Upper lobe of left lung (tissue), 6 donors: ENCODE measurements around the gene CACNA1A. TPM values are rescaled to one million over a fixed set of nuclear protein-coding genes. Genes with fewer than 3 reads are reported as not detected.
"Not testable (repeated sequence)": the region's sequence is repeated elsewhere in the genome, so short reads cannot be mapped to it uniquely, and the experiment has no call there.

ENCODE experiments used
- ATAC-seq, 2 donors: fragments of 200-7000 bp; cut with Tn5 transposase; one replicate each; pipeline ENCODE4 v1.9.1; 2022; ENCODE audit warnings: mild to moderate bottlenecking in 2 of 2, moderate library complexity in 2 of 2; ENCODE audit not compliant: low FRiP score in 2 of 2
- DNase-seq, 2 donors: peaks; one replicate each; pipeline ENCODE4 v3.0.0-alpha.2; 2019 to 2020
- H3K27ac ChIP-seq, 4 donors: fragments of 200-600 bp; sonication (generic); one replicate each; pipeline ENCODE4 v1.5.1; 2016 to 2019
- H3K27me3 ChIP-seq, 4 donors: fragments of 200-600 bp; sonication (generic); one replicate each; pipeline ENCODE4 v1.5.1; 2017 to 2019
- H3K36me3 ChIP-seq, 4 donors: fragments of 200-600 bp; sonication (generic); one replicate each; pipeline ENCODE4 v1.5.1; 2016 to 2019
- H3K4me1 ChIP-seq, 4 donors: fragments of 200-600 bp; sonication (generic); one replicate each; pipeline ENCODE4 v1.5.1; 2018 to 2019
- H3K4me3 ChIP-seq, 4 donors: fragments of 200-600 bp; sonication (generic); one replicate each; pipeline ENCODE4 v1.5.1; 2017 to 2019; ENCODE audit warnings: mild to moderate bottlenecking in 2 of 4, moderate library complexity in 1 of 4
- H3K9me3 ChIP-seq, 4 donors: fragments of 200-600 bp; sonication (generic); one replicate each; pipeline ENCODE4 v1.5.1; 2018 to 2019
- CTCF ChIP-seq, 6 experiments: fragments of 450-650 bp in 4 of 6; fragments of 200-600 bp in 2 of 6; sonication (generic) in 2 of 6; IDR thresholded peaks; one replicate each; pipeline ENCODE4 v1.5.1; 2016 to 2019; ENCODE audit warnings: antibody characterized with exemption in 6 of 6
- EP300 ChIP-seq, 4 donors: sonication (generic); formaldehyde crosslinking; IDR thresholded peaks; one replicate each; pipeline ENCODE4 v1.5.1; 2017; ENCODE audit warnings: antibody characterized with exemption in 4 of 4, control low read depth in 2 of 4
- POLR2A ChIP-seq, 4 donors: fragments of 450-650 bp; IDR thresholded peaks; one replicate each; pipeline ENCODE4 v1.5.1; 2016 to 2017; ENCODE audit warnings: antibody characterized with exemption in 4 of 4, mild to moderate bottlenecking in 2 of 4
- POLR2AphosphoS5 ChIP-seq, 2 donors: sonication (generic); formaldehyde crosslinking; IDR thresholded peaks; one replicate each; pipeline ENCODE4 v1.5.1; 2017; ENCODE audit warnings: antibody characterized with exemption in 2 of 2
- WGBS, 2 donors: methylation state at CpG; one replicate each; pipeline ENCODE4 v1.1.5; 2017 to 2018; 5-methylcytosine and 5-hydroxymethylcytosine counted together
- total RNA-seq, 6 donors: library from RNA; depleted of rRNA in 4 of 6; stranded (reverse); fragments of >200 nt in 4 of 6; gene quantifications; one replicate each; pipeline versions ENCODE4 v1.1.0 to v1.2.1, GENCODE V29; 2016 to 2021
- donor health status: DM: no; HTN: no; CAD: no; lungs with moderate emphysema.
- donor health status: DM: no; HTN: yes; CAD: no; lungs with severe emphysema.

The CACNA1A gene
- total RNA-seq, 6 donors from 2014 or later, result 0.29 to 0.69 (median 0.67) TPM; not detected in 1

DNA sequence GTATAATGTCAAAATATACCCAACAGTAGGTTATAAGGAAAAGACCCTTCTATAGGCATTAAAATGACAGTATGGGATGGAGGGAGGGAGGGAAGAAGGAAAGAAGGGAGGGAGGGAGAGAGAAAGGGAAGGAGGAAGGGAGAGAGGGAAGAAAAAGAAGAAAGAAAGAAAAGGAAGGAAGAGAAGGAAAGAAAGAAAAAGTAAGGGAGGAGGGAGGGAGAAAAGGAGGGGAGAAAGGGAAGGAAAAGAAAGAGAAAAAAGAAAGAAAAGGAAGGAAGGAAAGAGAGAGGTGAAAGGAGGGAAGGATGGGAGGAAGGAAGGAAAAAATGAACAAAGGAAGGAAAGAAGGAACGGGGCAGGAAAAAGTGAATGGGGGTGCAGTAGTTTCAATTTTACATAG lies 35.3 kb upstream of the CACNA1A start:
- no peak overlapping the region for H3K4me3 ChIP-seq
- H3K27ac ChIP-seq, result no peak overlapping the region
- WGBS, 2 donors, result 40 to 69% methylated on average over 1 of the region's 1 CpG
- H3K9me3 ChIP-seq, result peaks cover 0 to 7% (median 0%) of the 10 kb centered on the region in 4 donors
- no peak for ATAC-seq
- TF ChIP-seq EP300 (IDR thresholded peaks at IDR 0.05), result no peak
- H3K36me3 ChIP-seq, result no peaks in the 10 kb centered on the region
- H3K27me3 ChIP-seq, result no peaks in the 10 kb centered on the region
- no peaks in the 10 kb centered on the region for H3K4me1 ChIP-seq
- DNase-seq, result no peak

- no peaks in the 10 kb centered on the region for H3K27me3 ChIP-seq
- 50 to 80% methylated on average over 1 of the region's 1 CpG for WGBS, 2 donors
Measured at GRCh38 chr19:13539332-13539731, 33.1 kb upstream of the CACNA1A start.

DNA sequence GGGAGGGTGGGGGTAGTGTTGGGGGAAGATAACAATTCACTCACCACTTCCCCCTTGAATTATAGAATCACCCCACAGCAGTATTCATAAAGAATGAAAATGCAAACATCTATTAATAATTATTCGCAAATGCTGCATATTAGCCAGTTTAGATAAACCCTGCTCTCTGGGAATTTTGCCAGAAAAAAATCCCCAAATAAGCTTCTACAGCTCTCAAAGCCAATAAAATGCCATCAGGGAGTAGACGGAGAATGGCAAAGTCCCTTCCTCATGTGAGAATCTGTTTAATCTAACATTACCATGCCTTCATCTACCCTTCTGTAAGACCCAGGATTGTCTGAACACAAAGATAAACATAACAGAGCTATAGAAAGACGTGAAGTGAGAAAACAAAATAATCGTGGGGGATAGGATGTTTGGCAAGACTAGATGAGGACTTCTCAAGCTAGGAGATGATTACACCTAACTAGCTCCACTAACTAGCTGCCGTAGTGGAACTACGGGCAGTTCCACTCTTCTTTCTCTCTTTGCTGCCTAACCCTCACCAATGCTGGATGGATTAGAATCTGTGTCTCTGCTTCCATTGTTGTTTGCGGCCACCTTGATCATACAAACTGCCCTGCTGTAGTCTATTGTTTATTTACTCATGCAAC lies 32.4 kb upstream of the CACNA1A start:
- WGBS, 2 donors, result 53 to 60% methylated on average over 7 of the region's 7 CpGs
- no peak overlapping the region for H3K27ac ChIP-seq
- DNase-seq (no peak), ATAC-seq (no peak)
- H3K4me1 ChIP-seq, result no peaks in the 10 kb centered on the region
- H3K9me3 ChIP-seq, result peaks cover 0 to 7% (median 0%) of the 10 kb centered on the region in 4 donors
- no peaks in the 10 kb centered on the region for H3K27me3 ChIP-seq
- no peaks in the 10 kb centered on the region for H3K36me3 ChIP-seq
- H3K4me3 ChIP-seq, result no peak overlapping the region
- no peak for TF ChIP-seq EP300 (IDR thresholded peaks at IDR 0.05)
- no peak for TF ChIP-seq POLR2A (IDR thresholded peaks at IDR 0.05)
- TF ChIP-seq POLR2AphosphoS5 (IDR thresholded peaks at IDR 0.05), result no peak
- TF ChIP-seq CTCF (IDR thresholded peaks at IDR 0.05), result no peak

More at GRCh38 chr19:13539332-13539731, 33.1 kb upstream of the CACNA1A start:
- TF ChIP-seq CTCF (IDR thresholded peaks at IDR 0.05) (no peak), POLR2AphosphoS5 (IDR thresholded peaks at IDR 0.05) (no peak), POLR2A (IDR thresholded peaks at IDR 0.05) (no peak), EP300 (IDR thresholded peaks at IDR 0.05) (no peak)
- Histone ChIP-seq H3K4me3 (no peak overlapping the region), H3K4me1 (no peaks in the 10 kb centered on the region), H3K27ac (no peak overlapping the region), H3K9me3 (peaks cover 0 to 7% (median 0%) of the 10 kb centered on the region in 4 donors), H3K36me3 (no peaks in the 10 kb centered on the region)
- DNase-seq (no peak), ATAC-seq (no peak)

DNA sequence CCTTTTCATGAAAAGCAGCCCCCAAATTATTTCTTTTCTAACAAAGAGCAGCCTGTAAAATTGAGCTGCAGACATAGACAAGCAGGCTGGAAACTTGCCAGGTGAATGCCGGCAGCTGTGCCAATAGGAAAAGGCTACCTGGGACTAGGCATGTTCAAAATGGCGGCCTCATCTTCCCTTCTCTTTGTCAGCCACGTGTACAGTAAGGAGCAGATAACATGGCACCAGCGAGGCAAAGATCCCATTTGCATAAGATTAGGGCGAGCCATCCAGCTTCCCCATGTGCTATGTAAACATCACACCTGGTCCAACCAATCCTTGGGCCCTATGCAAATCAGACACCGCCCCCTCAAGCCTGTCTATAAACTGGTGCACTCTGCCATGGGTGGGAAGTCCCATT lies 31.2 kb upstream of the CACNA1A start:
- Histone ChIP-seq H3K4me1 (no peaks in the 10 kb centered on the region), H3K27me3 (no peaks in the 10 kb centered on the region), H3K36me3 (no peaks in the 10 kb centered on the region), H3K4me3 (no peak overlapping the region), H3K27ac (no peak overlapping the region), H3K9me3 (peaks cover 0 to 7% (median 0%) of the 10 kb centered on the region in 4 donors)
- DNase-seq (no peak), ATAC-seq (no peak)
- no peak for TF ChIP-seq POLR2A (IDR thresholded peaks at IDR 0.05)
- TF ChIP-seq POLR2AphosphoS5 (IDR thresholded peaks at IDR 0.05), result no peak
- TF ChIP-seq EP300 (IDR thresholded peaks at IDR 0.05), result no peak
- no peak for TF ChIP-seq CTCF (IDR thresholded peaks at IDR 0.05)
- 51 to 85% methylated on average over 3 to 6 of the region's 6 CpGs for WGBS, 2 donors

DNA sequence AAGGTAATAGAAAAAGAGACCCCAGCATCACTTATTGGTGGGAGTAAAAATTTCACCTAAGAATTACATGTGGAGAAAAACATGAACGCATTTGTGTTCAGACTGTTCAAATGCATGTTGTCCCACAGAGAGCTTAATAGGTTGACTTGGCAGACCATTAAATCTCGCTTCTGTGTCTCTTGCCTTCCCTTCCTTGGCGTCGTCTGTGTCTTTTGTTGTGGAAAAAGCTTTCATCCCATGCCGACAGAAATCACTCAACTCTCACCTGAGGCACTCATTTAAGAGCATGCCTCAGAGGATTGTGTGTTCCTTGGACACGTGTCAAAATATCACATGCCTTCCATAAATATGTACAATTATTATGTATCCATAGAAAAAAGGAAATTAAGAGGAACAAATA lies 24.4 kb upstream of the CACNA1A start:
- DNase-seq (no peak), ATAC-seq (no peak)
- Histone ChIP-seq H3K4me3 (no peak overlapping the region), H3K27me3 (no peaks in the 10 kb centered on the region), H3K36me3 (no peaks in the 10 kb centered on the region), H3K27ac (no peak overlapping the region), H3K9me3 (no peaks in the 10 kb centered on the region), H3K4me1 (no peaks in the 10 kb centered on the region)
- TF ChIP-seq POLR2AphosphoS5 (IDR thresholded peaks at IDR 0.05), result no peak
- 27 to 29% methylated on average over 6 of the region's 6 CpGs for WGBS, 2 donors

GRCh38 chr19:13529721-13530120 lies 23.4 kb upstream of the CACNA1A start:
- not testable (repeated sequence) for H3K9me3 ChIP-seq, H3K4me1 ChIP-seq, DNase-seq, H3K4me3 ChIP-seq, H3K36me3 ChIP-seq, H3K27me3 ChIP-seq, H3K27ac ChIP-seq, ATAC-seq
- 86 to 88% methylated on average over 2 of the region's 2 CpGs for WGBS, 2 donors
